ENCODE results near the gene RHOD.

- TF ChIP-seq, protein P1, sequence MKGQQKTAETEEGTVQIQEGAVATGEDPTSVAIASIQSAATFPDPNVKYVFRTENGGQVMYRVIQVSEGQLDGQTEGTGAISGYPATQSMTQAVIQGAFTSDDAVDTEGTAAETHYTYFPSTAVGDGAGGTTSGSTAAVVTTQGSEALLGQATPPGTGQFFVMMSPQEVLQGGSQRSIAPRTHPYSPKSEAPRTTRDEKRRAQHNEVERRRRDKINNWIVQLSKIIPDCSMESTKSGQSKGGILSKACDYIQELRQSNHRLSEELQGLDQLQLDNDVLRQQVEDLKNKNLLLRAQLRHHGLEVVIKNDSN (CRISPR knock-in tag; IDR thresholded peaks at IDR 0.05) = no peak
- TF ChIP-seq NFIC (IDR thresholded peaks at IDR 0.05) = no peak
- TF ChIP-seq TARDBP (IDR thresholded peaks at IDR 0.05) = no peak
- no peak for TF ChIP-seq THRA (IDR thresholded peaks at IDR 0.05)
- TF ChIP-seq POLR2A (conservative IDR thresholded peaks at IDR 0.05) = no peak
- TF ChIP-seq, protein P2, sequence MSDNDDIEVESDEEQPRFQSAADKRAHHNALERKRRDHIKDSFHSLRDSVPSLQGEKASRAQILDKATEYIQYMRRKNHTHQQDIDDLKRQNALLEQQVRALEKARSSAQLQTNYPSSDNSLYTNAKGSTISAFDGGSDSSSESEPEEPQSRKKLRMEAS (CRISPR knock-in tag; IDR thresholded peaks at IDR 0.05) = no peak
- no peak for TF ChIP-seq NR2C2 (CRISPR knock-in tag; IDR thresholded peaks at IDR 0.05)
- no peak for TF ChIP-seq NR2C2 (tag; IDR thresholded peaks at IDR 0.05)
- TF ChIP-seq ZNF76 (CRISPR knock-in tag; IDR thresholded peaks at IDR 0.05; ENCODE audit: borderline replicate concordance) = no peak
- no peak for TF ChIP-seq ETV5 (CRISPR knock-in tag; IDR thresholded peaks at IDR 0.05; ENCODE audit: low read depth)
- no peak for TF ChIP-seq POLR2G (IDR thresholded peaks at IDR 0.05; ENCODE audit: low read depth, low read length)
- no peak for TF ChIP-seq FOXM1 (IDR thresholded peaks at IDR 0.05; ENCODE audit: low read depth)
- no peak for TF ChIP-seq FOXM1 (CRISPR knock-in tag; IDR thresholded peaks at IDR 0.05; ENCODE audit: low read depth)
- TF ChIP-seq EZH2 (IDR thresholded peaks at IDR 0.05; ENCODE audit: borderline replicate concordance, low read depth, low read length) = no peak
- no peak for TF ChIP-seq HNRNPK (IDR thresholded peaks at IDR 0.05; ENCODE audit: low read depth, low read length, poor library complexity, severe bottlenecking)
- TF ChIP-seq, protein P3, sequence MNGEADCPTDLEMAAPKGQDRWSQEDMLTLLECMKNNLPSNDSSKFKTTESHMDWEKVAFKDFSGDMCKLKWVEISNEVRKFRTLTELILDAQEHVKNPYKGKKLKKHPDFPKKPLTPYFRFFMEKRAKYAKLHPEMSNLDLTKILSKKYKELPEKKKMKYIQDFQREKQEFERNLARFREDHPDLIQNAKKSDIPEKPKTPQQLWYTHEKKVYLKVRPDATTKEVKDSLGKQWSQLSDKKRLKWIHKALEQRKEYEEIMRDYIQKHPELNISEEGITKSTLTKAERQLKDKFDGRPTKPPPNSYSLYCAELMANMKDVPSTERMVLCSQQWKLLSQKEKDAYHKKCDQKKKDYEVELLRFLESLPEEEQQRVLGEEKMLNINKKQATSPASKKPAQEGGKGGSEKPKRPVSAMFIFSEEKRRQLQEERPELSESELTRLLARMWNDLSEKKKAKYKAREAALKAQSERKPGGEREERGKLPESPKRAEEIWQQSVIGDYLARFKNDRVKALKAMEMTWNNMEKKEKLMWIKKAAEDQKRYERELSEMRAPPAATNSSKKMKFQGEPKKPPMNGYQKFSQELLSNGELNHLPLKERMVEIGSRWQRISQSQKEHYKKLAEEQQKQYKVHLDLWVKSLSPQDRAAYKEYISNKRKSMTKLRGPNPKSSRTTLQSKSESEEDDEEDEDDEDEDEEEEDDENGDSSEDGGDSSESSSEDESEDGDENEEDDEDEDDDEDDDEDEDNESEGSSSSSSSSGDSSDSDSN (IDR thresholded peaks at IDR 0.05; ENCODE audit: borderline replicate concordance in 1 of 2, low read depth in 2 of 2, low read length in 2 of 2) = no peak
Measured at GRCh38 chr11:67073908-67074307, 17.3 kb downstream of the RHOD start.

Data from K562 (cell line).